GM12801 (cell line): ENCODE measurements around the gene RHOBTB3.

Experiments used
- CTCF ChIP-seq: IDR thresholded peaks from one replicate; pipeline ENCODE4 v1.5.1; 2011; ENCODE audit warnings: control low read depth; ENCODE audit not compliant: insufficient read length; ENCODE audit errors: extremely low read depth

RHOBTB3 gene

GRCh38 chr5:95734187-95734586 lies 3.1 kb downstream of the RHOBTB3 start:
- TF ChIP-seq CTCF: no peak

- no peak for TF ChIP-seq CTCF
These were observed 3.8 kb downstream of the RHOBTB3 start for GRCh38 chr5:95734906-95735305.

GRCh38 chr5:95735406-95735805 lies 4.3 kb downstream of the RHOBTB3 start:
- no peak for TF ChIP-seq CTCF

DNA sequence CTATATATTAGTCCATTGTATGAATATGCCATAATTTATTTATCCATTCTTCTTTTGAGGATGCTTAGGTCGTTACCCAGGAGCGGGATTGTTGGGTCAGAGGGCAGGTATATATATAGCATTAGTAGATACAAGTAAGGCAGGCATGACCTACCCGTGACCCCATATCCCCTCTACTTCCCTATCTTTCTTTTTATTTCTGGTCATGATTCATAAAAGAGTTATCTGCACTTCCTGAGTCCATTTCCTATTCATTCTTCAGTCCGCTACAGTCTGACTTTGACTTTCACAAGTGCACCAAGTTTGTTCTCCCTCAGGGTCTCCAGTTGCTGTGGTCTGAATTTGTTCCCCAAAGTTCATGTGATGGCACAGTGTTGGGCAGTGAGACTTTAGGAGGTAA lies 6.9 kb downstream of the RHOBTB3 start:
- TF ChIP-seq CTCF: no peak

- no peak for TF ChIP-seq CTCF
These were observed 7.7 kb downstream of the RHOBTB3 start for GRCh38 chr5:95738834-95739233.

DNA sequence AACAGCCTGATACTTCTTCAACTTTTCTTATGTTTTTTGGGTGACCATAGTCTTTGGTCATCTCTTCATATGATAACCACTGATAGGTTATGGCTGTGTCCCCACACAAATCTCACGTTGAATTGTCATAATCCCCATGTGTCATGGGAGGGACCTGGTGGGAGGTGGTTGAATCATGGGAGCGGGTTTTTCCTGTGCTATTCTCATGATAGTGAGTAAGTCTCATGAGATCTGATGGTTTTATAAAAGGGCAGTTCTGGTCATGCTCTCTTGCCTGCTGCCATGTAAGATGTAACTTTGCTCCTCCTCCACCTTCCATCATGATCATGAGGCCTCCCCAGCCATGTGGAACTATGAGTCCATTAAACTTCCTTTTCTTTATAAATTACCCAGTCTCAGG lies 8.7 kb downstream of the RHOBTB3 start:
- no peak for TF ChIP-seq CTCF

DNA sequence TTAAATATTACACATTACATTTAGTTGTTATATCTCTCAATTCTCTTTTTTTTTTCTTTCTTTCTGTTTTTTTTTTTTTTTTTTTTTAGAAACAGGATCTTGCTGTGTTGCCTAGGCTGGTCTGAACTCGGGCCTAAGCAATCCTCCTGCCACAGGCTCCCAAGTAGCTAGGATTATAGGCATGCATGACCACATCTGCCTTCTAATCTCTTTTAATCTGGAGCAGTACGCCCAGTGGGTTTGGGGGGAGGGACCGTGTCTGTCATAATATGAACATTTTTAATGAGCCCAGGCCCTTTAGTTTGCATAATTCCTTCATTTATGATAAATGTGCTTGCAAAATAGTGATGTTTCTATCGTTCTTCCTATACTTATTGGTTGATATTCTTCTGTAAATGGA lies 10.3 kb downstream of the RHOBTB3 start:
- no peak for TF ChIP-seq CTCF

- no peak for TF ChIP-seq CTCF
These were observed 12.1 kb downstream of the RHOBTB3 start for GRCh38 chr5:95743232-95743631.
